ENCODE results near the gene CREB5.
"Not testable (repeated sequence)": the region's sequence is repeated elsewhere in the genome, so short reads cannot be mapped to it uniquely, and the experiment has no call there.

CREB5 gene

DNA sequence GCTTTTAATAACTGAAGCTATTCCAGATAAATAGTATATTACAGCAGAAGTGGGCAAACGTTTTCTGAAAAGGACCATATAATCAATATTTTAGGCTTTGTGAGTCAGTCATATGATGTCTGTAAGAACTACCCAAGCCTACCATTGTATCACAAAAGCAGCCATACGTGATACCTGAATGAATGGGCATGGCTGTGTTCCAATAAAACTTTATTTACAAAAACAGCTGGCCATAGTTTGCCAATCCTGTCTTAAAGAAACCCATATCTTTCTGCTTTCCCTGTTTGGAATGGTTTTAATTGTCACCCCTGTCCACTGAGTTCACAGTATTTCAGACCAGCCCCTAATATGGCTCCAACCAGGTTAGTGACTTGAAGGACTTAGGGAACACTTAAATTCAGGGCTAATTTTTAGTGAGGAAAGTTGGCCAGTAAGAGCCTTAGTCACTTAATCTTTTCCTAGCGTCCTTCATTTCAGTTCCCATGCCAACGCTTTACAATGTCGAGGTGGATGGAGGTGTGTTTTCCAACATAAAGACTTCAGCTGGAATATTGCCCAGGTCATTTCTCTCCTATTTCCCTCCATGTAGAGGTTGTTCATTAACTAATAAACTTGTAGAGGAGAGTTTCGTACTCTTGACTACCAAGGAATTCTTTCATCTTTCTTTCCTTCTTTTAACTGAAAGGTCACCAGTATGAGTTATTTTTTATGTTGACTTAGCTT is 361.3 kb downstream of the CREB5 start:
- no peak overlapping the region for H3K4me3 ChIP-seq (ENCODE audit: low read depth, low read length)
- H3K27me3 ChIP-seq (ENCODE audit: control insufficient read depth, insufficient read depth, low read length), result no peaks in the 10 kb centered on the region
- H3K9ac ChIP-seq (ENCODE audit: low read depth, low read length), result no peak overlapping the region

DNA sequence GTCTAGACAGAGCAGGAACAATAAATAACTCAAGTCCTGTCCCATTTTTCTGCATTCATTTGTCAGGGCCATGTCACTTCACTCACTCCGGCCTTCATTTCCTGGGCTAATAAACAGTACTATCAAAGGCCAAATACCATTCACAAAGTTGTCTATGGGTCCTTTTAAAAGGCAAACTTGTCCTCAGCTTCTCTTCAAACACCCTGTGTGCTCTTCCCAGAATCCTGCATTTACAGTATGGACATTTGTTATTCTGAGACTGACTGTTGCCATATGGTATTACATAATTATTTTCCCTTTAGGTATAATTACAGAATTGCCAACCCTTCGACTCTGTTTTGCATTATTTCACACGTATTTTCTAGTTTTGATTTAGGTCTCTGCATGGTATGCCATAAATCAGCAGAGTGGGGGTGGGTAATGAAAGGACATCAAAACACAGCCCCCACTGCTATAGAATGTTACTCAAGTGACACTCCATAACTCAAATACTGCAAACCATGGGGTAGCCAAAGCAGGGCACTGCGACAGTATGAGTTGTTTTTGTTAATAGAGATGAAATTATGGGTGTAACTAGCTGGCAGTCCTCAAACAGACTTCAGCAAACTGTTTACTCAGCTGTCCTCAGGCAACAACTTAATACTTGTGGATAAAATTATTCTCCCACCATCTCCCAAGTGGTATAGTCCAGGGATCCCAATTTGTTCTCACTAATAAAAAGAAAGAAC is 362.1 kb downstream of the CREB5 start:
- H3K36me3 ChIP-seq (ENCODE audit: control insufficient read depth, insufficient read depth, low read length), result no peaks in the 10 kb centered on the region
- no peaks in the 10 kb centered on the region for H3K9me3 ChIP-seq (ENCODE audit: control insufficient read depth, insufficient read depth, low read length)
- H3K4me3 ChIP-seq (ENCODE audit: low read depth, low read length), result no peak overlapping the region
- no peaks in the 10 kb centered on the region for H3K4me1 ChIP-seq (ENCODE audit: control insufficient read depth, insufficient read depth, low read length)
- no peak overlapping the region for H3K9ac ChIP-seq (ENCODE audit: low read depth, low read length)
- H3K27me3 ChIP-seq (ENCODE audit: control insufficient read depth, insufficient read depth, low read length), result no peaks in the 10 kb centered on the region

More for the DNA sequence above, 361.3 kb downstream of the CREB5 start:
- H3K36me3 ChIP-seq (ENCODE audit: control insufficient read depth, insufficient read depth, low read length), result no peaks in the 10 kb centered on the region
- no peaks in the 10 kb centered on the region for H3K4me1 ChIP-seq (ENCODE audit: control insufficient read depth, insufficient read depth, low read length)
- H3K9me3 ChIP-seq (ENCODE audit: control insufficient read depth, insufficient read depth, low read length), result no peaks in the 10 kb centered on the region

DNA sequence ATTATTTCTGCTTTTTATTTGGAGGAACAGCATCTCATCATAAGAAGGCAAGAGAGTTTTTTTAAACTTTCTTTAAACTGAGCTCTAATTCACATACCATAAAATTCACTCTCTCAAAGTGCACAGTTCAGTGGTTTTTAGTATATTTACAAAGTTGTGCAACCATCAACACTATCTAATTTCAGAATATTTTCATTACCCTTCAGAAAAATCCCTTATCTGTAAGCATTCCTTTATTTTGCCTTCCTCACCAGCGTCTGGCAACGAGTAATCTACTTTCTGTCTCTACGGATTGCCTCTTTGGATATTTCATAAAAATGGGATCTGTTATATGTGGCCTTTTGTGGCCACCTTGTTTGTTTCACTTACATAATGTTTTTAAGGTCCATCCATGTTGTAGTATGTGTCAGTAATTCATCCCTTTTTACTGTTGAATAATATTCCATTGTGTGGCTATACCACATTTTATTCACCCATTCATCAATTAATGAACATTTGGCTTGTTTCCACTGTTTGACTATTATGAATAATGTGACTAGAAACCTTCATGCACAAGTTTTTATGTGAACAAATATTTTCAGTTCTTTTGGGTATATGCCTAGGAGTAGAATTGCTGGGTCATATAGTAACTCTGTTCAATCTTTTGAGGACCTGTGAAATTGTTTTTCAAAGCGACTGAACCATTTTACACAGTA is 364.3 kb downstream of the CREB5 start:
- H3K4me3 ChIP-seq (ENCODE audit: low read depth, low read length), result no peak overlapping the region
- H3K9ac ChIP-seq (ENCODE audit: low read depth, low read length), result no peak overlapping the region
- no peaks in the 10 kb centered on the region for H3K9me3 ChIP-seq (ENCODE audit: control insufficient read depth, insufficient read depth, low read length)
- no peaks in the 10 kb centered on the region for H3K27me3 ChIP-seq (ENCODE audit: control insufficient read depth, insufficient read depth, low read length)
- no peaks in the 10 kb centered on the region for H3K36me3 ChIP-seq (ENCODE audit: control insufficient read depth, insufficient read depth, low read length)
- no peaks in the 10 kb centered on the region for H3K4me1 ChIP-seq (ENCODE audit: control insufficient read depth, insufficient read depth, low read length)

DNA sequence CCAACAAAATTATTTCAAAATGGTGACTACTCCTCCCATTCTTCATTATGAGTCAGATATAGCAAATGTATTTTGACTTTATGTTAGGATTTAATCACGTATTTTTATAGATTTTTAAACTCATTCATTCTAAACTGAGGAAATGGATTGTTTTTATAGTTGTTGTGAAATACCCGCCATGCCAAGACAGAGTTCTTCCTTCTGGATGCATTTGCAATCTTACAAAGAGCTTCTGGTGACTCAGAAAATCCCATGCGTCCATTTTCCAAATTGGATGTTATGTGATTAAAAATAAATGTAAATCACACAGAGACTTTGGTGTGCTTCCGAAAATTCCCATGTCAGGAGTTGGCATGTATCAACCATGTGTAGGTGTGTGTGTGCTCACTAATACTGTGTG is 366.5 kb downstream of the CREB5 start:
- Histone ChIP-seq H3K36me3 (ENCODE audit: control insufficient read depth, insufficient read depth, low read length) (no peaks in the 10 kb centered on the region), H3K4me1 (ENCODE audit: control insufficient read depth, insufficient read depth, low read length) (no peaks in the 10 kb centered on the region), H3K9me3 (ENCODE audit: control insufficient read depth, insufficient read depth, low read length) (no peaks in the 10 kb centered on the region), H3K9ac (ENCODE audit: low read depth, low read length) (no peak overlapping the region), H3K27me3 (ENCODE audit: control insufficient read depth, insufficient read depth, low read length) (no peaks in the 10 kb centered on the region), H3K4me3 (ENCODE audit: low read depth, low read length) (no peak overlapping the region)

DNA sequence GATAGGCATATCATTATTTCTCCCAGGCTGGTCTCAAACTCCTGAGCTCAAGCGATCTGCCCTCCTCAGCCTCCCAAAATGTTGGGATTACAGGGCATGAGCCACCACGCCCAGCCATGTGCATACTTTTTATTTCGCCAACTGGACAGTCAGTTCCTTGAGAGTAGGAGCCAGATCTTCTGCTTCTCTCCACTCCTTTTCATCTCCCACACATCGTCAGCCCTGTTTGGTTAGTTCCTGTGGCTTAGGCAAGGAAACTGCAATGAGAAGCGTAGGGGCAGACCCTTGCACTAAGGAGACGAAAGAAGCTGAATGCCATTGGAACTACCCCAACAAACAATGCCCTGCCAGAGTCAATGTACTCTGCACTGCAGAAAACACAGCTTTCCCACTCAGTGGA is 367.6 kb downstream of the CREB5 start:
- H3K4me3 ChIP-seq (ENCODE audit: low read depth, low read length), result no peak overlapping the region
- no peaks in the 10 kb centered on the region for H3K9me3 ChIP-seq (ENCODE audit: control insufficient read depth, insufficient read depth, low read length)
- no peaks in the 10 kb centered on the region for H3K27me3 ChIP-seq (ENCODE audit: control insufficient read depth, insufficient read depth, low read length)
- no peaks in the 10 kb centered on the region for H3K4me1 ChIP-seq (ENCODE audit: control insufficient read depth, insufficient read depth, low read length)
- H3K9ac ChIP-seq (ENCODE audit: low read depth, low read length), result no peak overlapping the region
- no peaks in the 10 kb centered on the region for H3K36me3 ChIP-seq (ENCODE audit: control insufficient read depth, insufficient read depth, low read length)

GRCh38 chr7:28782362-28782761 is 370.0 kb downstream of the CREB5 start:
- Histone ChIP-seq H3K4me3 (ENCODE audit: low read depth, low read length) (no peak overlapping the region), H3K4me1 (ENCODE audit: control insufficient read depth, insufficient read depth, low read length) (no peaks in the 10 kb centered on the region), H3K9me3 (ENCODE audit: control insufficient read depth, insufficient read depth, low read length) (no peaks in the 10 kb centered on the region), H3K36me3 (ENCODE audit: control insufficient read depth, insufficient read depth, low read length) (no peaks in the 10 kb centered on the region), H3K9ac (ENCODE audit: low read depth, low read length) (no peak overlapping the region), H3K27me3 (ENCODE audit: control insufficient read depth, insufficient read depth, low read length) (no peaks in the 10 kb centered on the region)

DNA sequence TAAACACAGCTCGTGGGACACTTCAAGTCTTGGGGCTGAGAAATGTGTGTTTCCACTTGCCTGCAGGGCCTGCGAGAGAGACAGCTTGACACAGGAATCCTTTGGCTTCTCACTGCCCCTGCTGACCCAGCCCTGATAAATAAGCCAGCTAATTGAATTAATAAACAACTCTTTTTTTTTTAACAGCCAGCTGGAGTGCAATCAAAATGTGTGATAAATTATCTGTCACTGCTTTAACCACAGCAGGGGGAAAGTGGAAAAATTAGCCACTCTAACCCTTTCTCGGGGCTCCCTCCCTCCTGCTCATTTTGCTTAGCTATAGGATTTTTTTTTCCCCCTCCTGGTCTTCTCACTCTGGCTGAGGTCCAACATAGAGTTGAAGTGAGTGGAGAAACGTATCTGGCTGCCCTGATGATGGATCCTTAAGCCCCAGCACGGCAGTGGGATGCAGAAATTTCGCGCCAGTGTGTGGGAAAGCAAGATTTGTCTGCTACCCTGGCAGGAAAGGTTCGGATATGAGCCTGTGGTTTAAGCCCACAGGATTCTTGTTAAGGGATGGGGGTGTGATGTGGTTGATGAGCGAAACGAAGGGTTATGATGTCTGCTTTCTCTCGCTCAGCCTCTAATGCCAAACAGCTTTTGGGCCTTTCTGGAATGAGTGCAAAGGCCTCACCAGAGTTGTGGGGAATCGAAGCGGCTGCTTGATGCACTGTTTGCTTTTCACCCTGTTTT is 372.0 kb downstream of the CREB5 start:
- no peak overlapping the region for H3K9ac ChIP-seq (ENCODE audit: low read depth, low read length)
- H3K36me3 ChIP-seq (ENCODE audit: control insufficient read depth, insufficient read depth, low read length), result no peaks in the 10 kb centered on the region
- no peaks in the 10 kb centered on the region for H3K4me1 ChIP-seq (ENCODE audit: control insufficient read depth, insufficient read depth, low read length)
- no peaks in the 10 kb centered on the region for H3K9me3 ChIP-seq (ENCODE audit: control insufficient read depth, insufficient read depth, low read length)
- no peaks in the 10 kb centered on the region for H3K27me3 ChIP-seq (ENCODE audit: control insufficient read depth, insufficient read depth, low read length)
- H3K4me3 ChIP-seq (ENCODE audit: low read depth, low read length), result no peak overlapping the region

DNA sequence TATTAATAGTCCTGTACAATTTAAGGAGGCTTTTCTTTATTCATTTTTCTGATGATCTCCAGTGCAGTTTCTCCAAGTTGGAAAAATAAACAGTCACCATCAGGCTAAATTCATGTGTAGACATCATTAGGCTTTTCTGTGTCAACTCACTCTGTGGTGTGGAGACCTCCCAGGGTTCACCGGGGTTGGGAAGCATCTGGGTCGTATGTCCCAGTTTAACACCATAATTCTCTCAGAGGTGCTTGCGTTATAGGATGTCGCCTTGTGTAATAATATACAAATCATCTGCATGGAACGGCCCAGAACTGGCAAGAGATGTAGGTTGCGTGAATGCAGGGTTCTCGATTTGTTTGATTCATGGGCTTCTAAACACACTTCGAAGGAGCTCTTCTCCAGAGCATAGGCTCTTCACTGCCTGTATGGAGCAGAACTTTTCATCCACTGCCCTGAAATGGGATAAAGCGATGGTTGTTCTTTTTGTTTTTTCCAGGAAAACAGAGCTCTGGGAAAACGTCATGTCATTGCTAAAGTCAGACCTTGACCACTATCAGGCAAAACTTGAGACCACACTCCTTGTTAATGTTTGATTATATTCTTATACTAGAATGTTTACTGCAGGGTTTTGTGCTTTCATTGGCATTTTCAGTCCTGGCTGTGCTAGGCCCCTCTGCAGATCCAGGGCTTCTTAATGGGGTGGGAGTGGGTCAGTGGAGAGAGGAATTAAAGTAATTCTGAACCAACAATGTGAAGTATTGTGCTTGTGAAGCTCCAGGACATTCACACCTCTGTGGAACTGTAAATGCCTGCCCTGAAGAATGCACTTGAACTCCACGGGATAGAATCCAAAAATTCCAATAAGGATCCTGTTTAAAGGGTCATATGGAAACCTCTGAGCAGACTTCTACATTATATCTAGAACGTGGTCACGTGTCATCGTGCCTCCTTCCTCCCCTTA is 373.0 kb downstream of the CREB5 start:
- Histone ChIP-seq H3K27me3 (ENCODE audit: control insufficient read depth, insufficient read depth, low read length) (no peaks in the 10 kb centered on the region), H3K9me3 (ENCODE audit: control insufficient read depth, insufficient read depth, low read length) (no peaks in the 10 kb centered on the region), H3K4me3 (ENCODE audit: low read depth, low read length) (no peak overlapping the region), H3K36me3 (ENCODE audit: control insufficient read depth, insufficient read depth, low read length) (no peaks in the 10 kb centered on the region), H3K4me1 (ENCODE audit: control insufficient read depth, insufficient read depth, low read length) (no peaks in the 10 kb centered on the region), H3K9ac (ENCODE audit: low read depth, low read length) (no peak overlapping the region)

- not testable (repeated sequence) for H3K9me3 ChIP-seq (ENCODE audit: control insufficient read depth, insufficient read depth, low read length); H3K27me3 ChIP-seq (ENCODE audit: control insufficient read depth, insufficient read depth, low read length); H3K36me3 ChIP-seq (ENCODE audit: control insufficient read depth, insufficient read depth, low read length); H3K4me3 ChIP-seq (ENCODE audit: low read depth, low read length); H3K4me1 ChIP-seq (ENCODE audit: control insufficient read depth, insufficient read depth, low read length); H3K9ac ChIP-seq (ENCODE audit: low read depth, low read length)
These were observed 373.8 kb downstream of the CREB5 start for GRCh38 chr7:28786156-28786555.

- no peaks in the 10 kb centered on the region for H3K27me3 ChIP-seq (ENCODE audit: control insufficient read depth, insufficient read depth, low read length)
- H3K4me3 ChIP-seq (ENCODE audit: low read depth, low read length), result no peak overlapping the region
- H3K4me1 ChIP-seq (ENCODE audit: control insufficient read depth, insufficient read depth, low read length), result no peaks in the 10 kb centered on the region
- no peaks in the 10 kb centered on the region for H3K9me3 ChIP-seq (ENCODE audit: control insufficient read depth, insufficient read depth, low read length)
- H3K9ac ChIP-seq (ENCODE audit: low read depth, low read length), result no peak overlapping the region
- H3K36me3 ChIP-seq (ENCODE audit: control insufficient read depth, insufficient read depth, low read length), result no peaks in the 10 kb centered on the region
These were observed 374.8 kb downstream of the CREB5 start for GRCh38 chr7:28787106-28787505.

DNA sequence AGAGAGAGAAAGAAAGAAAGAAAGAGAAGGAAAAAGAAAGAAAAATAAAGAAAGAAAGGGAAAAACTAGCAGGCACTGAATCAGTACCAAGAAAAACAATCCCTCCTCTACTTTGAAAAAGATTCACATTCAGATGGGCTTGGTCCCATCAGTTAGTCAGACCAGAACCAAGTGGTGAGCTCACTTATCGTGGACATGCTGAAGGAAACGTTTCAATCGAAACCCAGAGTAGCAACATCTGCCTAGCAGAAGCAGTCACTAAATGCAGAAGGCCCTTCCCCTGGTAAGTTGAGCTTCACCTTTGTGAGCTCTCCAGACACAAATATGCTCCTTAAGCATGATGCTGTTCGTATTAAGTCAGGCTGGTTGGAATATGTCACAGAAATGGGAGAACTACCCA is 378.1 kb downstream of the CREB5 start:
- Histone ChIP-seq H3K9ac (ENCODE audit: low read depth, low read length) (no peak overlapping the region), H3K4me1 (ENCODE audit: control insufficient read depth, insufficient read depth, low read length) (peaks cover 5% of the 10 kb centered on the region), H3K9me3 (ENCODE audit: control insufficient read depth, insufficient read depth, low read length) (no peaks in the 10 kb centered on the region), H3K27me3 (ENCODE audit: control insufficient read depth, insufficient read depth, low read length) (no peaks in the 10 kb centered on the region), H3K36me3 (ENCODE audit: control insufficient read depth, insufficient read depth, low read length) (no peaks in the 10 kb centered on the region), H3K4me3 (ENCODE audit: low read depth, low read length) (no peak overlapping the region)

Measured in iPS-15b (cell line).